Superior temporal gyrus (tissue), 1 donor: ENCODE measurements around the gene AGRN.
A peak's percentile ranks its signal among the peaks of the same experiment; 100 is the strongest.
"Not testable (repeated sequence)": the region's sequence is repeated elsewhere in the genome, so short reads cannot be mapped to it uniquely, and the experiment has no call there.

Source experiments
- DNase-seq: peaks from one replicate; pipeline ENCODE4 v3.0.0-alpha.2; 2016; ENCODE audit errors: extremely low spot score

AGRN gene

DNA sequence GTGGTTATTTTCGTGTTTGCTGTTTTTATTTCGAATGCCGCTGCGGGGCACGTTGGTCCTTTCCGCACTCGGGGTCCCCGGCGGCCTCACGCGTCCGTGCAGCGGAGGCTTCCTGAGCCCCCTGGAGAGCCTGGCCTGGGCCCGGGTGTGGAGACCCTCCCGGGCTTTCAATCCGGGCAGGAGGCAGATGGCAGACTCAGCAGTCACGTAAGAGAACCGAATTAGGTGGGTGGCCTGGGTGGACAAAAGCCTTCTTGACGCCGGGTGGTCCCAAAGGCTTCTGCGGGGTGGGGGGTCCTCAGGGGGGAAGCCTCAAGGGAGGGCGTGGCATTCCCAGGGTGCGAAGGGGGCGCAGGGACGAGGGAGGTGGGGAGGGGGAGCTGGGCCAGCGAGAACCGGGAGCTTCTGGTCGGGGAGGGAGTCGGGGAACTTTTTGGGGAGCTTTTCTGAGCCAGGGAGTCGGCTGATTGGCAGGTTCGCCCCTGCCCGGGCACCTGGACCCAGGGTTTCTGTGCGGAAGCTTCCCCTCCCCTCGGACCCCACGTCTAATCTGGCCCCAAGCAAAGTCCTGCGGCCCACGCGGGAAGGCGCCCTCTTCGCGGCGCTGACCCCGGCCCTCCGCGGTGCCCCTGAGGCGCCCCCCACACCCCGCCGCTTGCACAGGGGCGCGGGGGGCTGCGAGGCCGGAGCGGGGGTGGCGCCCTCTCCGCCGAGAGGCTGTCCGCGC is 18.7 kb upstream of the AGRN start:
- no peak for DNase-seq

DNA sequence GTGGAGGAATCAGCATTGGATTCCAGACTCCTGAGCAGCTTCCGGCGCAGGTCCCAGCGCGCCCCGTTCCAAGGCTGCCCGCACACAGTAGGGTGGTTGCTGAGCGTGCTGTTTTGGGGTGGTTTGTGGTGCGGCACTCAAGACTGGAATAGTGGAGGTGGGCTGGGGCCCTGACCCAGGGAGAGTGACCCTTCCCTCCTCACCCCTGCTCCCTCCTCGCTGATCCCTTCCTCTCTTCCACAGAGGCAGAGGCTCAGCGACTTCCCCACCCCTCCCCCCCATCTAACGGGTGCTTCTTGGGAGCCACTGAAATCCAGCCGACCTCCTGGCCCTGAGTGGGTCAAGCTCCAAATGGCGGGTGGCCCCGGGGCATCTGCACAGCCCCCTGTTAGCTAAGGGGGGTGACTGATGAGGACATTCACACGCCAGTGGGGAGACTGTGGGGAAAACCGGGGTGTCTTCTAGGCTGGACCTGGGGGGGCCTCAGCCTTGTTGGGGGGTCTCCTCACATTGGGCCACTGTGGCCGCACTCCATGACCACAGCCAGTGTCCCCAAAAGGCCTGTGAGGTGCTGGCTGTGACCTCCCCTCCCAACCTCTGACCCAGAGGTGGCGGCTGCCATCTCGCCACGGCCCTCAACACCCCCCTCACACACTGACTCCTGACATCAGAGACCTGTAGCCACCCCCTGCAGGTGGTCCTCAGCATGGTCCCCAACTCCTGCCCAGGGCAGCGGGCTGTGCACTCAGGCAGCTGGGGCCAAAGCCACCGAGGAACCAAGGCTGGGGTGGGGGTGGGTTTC is 16.1 kb upstream of the AGRN start:
- DNase-seq, result no peak

DNA sequence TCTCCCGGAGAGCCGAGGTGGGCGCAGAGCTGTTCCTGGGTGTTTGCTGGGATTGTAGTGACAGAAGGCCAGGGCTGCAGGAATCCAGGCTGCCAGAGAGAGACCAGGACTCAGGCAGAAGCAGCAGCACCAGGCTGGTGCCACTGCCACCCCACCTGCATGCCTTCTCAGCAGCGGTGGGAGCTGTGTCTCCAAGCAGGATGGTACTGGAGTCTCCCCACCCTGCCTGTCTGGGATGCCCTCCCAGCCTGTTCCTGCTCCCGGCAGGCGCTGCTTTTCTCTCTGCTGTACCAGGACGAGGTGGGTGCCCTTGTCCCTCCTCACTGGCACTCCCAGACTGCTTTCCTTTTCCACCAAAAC is 15.5 kb upstream of the AGRN start:
- no peak for DNase-seq

DNA sequence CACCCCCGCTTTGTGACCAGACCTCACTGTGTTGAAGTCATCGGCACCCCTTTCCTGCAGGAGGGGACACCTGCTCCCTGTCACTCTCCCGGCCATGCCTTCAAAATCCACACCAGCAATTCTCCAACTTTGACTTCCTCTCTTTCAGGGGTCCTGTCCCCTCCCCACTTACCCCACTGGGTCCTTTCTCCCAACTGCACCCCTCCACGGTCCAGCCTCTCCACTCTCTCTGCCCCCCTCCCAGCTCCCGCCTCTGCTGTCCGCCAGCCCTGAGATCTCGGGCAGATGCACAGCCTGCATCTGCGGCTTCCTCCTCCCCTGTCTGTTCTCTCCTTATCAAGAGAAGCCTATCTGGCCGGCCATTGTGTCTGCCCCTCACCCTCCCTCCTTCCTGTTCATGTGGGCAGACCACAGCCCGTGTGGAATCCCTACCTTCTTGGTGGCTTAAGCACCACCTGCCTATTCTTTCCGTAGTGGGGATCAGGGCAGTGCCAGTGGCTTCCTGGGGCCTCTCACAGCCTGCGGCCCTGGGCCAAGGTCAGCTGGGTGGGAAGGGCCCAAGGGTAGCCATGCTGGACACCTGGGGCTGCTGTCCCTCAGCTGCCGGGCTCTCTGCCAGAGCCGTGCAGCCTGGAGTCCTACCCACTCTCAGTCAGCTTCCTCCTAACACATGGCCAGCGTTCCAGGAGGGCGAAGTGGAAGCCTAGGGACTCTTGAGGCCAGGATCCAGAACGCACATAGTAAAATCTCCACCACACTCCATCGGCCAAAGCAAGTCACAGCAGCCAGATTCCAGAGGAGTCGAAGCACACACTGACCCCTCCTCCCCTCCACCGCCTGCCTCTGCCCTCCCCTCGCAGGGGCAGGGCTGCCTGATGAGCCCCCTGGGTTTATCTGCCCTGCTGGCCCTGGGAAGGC is 14.9 kb upstream of the AGRN start:
- DNase-seq, result no peak

DNA sequence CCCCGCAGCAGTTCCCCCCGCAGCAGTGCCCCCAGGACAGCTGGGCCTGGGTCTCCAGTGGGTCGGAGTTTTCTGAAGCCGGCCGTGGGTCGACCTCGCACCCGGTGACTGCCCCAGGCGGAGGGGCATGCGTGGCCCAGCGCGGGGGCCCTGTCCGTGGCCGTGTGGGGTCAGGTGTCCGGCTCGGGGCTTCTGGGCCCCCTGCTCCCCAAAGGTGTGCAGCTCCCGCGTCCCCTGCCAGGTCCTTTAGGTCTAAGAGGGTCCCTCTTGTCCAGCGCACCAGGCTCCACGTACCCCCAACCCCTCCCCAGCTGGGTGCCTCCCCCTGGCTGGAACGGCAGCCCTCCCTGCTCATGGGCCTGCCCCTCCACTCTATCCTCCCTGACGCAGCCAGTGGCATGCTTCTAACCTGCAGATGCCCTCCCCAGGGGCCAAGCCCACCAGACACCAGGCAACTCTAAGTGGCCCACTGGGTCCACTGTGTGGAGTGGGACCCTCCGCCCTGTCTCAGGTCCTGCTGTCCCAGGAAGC is 14.1 kb upstream of the AGRN start:
- no peak for DNase-seq

DNA sequence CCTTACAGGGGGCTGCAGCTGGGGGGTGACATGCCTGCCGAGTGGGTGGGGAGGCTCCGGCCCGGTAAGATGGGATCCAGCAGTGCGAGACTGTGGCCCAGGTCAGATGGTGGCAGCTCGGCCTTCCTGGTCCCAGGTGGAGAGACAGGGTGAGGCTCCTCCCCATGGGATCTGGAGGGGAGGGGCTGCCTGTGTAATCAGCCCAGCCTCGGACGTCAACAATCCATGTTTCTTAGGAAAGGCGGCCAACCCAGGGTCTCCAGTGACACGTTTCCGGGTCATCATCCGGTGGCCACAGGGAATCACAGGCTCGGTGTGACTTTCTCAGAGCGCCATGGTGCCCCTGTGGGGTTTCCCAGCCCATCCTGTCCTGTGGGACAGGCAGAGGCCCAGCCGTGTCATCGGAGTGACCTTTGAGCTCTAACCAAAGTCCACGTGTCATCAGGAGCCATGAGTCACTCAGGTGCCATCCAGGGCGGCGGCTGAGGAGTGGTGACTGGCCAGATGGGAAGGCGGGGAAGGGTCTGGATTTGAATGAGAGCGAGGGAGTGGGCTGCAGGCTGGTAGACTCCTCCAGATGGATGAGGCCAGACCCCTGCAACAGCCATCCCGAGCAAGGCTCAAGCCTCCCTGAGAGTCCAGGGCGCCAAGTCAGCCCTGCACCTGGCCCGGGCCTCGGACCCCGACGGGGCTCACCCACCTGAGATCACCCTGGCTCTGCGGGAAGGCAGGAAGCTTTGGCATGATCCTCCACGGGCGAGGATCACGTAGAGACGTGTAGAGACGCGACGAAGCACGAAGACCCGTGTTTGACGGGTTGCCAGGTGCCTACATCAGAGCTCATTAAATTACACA is 13.4 kb upstream of the AGRN start:
- no peak for DNase-seq

DNA sequence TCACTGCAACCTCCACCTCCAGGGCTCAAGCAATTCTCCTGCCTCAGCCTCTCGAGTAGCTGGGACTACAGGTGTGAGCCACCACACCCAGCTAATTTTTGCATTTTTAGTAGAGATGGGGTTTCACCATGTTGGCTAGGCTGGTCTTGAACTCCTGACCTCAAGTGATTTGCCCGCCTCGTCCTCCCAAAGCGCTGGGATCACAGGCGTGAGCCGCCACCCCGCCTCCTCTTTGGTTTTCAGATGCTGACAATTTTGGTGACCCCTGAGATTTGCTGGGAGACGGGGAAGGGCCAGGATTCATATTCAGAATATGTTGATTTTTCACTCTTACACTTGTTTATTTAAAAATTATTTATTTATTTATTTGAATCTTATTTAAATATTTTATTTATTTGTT is 9.8 kb upstream of the AGRN start:
- not testable (repeated sequence) for DNase-seq

DNA sequence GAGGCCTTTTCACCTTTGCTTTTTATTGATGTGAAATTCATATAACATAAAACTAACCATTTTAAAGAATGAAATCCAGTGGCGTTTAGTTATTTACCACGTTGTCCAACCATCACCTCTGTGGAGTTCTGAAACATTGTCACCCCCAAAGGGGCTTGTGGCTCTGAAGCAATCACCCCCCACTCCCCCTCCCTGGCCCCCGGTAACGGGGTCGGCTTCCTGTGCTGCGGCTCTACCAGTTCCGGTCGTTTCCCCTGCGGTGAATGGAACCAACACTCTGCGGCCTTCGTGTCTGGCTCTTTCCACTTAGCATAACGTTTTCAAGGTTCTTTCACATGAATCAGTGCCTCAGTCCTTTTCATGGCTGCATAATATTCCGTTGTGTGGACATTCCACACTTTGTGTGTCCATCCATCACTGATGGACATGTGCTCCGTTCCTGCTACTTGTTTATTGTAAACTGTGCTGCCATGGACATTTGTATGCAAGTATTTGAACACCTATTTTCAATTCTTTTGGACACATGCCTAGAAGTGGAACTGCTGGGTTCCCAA is 8.4 kb upstream of the AGRN start:
- no peak for DNase-seq

DNA sequence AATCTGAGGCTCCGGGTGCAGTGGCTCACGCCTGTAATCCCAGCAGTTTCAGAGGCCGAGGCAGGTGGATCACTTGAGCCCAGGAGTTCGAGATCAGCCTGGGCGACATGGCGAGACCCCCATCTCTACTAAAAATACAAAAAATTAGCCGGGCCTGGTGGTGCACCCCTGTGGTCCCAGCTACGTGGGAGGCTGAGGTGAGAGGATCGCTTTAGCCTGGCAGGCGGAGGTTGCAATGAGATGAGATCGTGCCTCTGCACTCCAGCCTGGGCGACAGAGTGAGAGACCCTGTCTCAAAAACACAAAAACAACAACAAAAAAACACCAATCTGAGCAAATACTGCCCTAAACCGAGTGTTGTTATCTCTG is 7.2 kb upstream of the AGRN start:
- DNase-seq, result not testable (repeated sequence)

DNA sequence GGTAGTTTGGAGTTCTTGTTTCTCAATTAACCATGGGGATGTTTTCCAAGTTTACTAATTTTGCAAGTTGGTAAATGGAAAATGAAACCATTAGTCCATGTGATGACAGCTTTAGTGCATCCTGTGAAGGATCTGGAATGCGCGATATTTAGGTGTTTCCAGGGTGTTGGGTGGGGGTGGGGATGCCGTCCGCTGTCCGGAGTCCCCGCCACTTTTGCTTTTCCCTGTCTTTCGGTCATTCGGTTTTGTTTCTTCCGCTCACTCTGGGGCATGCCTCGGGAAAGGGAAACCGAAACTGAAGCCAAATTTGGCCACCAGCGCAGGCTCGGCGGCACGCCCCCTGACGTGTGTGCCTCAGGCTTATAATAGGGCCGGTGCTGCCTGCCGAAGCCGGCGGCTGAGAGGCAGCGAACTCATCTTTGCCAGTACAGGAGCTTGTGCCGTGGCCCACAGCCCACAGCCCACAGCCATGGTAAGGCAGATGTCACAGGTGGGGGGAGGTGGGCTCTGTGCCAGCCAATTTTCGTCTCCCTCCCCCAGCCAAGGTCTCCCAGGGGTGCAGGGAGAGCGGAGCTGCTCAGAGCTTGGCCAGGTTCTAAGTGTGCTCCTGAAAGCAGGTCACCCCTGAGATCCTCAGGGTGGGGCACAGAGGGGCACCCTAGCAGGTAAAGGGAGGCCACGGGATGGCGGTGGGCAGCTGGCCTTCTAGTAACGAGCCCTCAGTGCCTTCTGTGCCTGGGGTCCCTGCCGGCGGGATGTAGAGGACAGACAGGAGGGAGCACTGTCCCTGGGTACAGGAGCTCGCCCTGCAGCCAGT is 6.6 kb upstream of the AGRN start, which contains the start of gene ISG15:
TSS of gene ISG15 (plus strand) at position 393 of the 817 bp plus-strand sequence. CDS start at position 470, 77 bp downstream.
- peak; percentile 77 for DNase-seq

DNA sequence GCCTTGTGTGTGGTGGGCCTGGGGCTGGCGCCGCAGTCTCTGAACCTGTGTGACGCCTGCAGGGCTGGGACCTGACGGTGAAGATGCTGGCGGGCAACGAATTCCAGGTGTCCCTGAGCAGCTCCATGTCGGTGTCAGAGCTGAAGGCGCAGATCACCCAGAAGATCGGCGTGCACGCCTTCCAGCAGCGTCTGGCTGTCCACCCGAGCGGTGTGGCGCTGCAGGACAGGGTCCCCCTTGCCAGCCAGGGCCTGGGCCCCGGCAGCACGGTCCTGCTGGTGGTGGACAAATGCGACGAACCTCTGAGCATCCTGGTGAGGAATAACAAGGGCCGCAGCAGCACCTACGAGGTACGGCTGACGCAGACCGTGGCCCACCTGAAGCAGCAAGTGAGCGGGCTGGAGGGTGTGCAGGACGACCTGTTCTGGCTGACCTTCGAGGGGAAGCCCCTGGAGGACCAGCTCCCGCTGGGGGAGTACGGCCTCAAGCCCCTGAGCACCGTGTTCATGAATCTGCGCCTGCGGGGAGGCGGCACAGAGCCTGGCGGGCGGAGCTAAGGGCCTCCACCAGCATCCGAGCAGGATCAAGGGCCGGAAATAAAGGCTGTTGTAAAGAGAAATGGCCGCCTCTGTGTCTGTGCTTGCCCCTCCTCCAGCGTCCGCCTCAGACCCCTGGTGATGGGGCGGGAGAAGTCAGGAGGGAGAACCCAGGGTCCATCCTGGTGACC is 5.8 kb upstream of the AGRN start:
- DNase-seq, result no peak

DNA sequence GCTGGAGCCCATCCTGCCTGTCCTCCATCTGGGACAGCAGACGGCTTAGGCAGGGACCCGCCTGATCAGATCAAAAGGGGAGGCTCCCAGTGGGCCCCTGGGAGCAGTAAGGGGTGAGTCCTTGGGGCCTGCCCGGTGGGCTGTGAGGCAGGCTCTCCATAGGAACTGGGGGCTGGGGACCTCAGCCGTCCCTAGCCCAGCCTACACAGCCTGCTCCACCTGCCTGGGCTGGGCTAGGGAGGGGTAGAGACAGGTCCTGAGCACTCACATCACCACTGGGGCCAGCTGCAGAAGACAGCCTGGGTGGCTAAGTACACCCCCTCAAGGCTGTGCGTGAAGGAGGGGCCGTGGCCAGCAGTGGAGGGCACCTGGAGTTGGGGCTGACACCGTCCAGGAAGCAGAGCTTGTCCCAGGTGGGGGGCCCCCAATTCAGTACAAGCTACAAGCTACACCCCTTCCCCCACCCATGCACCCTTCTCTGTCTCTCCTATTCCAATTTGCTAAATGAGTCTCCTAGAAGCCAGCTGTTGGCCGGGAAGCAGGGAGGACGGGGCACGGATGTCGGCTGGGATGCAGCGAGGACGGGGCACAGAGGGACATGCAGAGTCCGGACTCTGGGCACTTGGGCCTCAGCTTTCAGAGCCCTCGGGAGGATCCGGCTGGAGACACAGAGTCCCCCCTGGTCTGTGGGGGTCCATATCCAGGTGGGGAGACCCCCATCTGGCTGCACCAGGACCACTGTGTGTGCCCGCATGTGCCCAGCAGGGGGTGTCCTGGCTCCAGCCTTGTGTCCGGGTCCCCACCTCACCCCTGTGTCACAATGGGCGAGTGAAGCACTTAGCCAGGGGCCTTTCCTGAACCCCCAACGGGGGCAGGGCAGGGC is 4.9 kb upstream of the AGRN start:
- DNase-seq, result no peak

DNA sequence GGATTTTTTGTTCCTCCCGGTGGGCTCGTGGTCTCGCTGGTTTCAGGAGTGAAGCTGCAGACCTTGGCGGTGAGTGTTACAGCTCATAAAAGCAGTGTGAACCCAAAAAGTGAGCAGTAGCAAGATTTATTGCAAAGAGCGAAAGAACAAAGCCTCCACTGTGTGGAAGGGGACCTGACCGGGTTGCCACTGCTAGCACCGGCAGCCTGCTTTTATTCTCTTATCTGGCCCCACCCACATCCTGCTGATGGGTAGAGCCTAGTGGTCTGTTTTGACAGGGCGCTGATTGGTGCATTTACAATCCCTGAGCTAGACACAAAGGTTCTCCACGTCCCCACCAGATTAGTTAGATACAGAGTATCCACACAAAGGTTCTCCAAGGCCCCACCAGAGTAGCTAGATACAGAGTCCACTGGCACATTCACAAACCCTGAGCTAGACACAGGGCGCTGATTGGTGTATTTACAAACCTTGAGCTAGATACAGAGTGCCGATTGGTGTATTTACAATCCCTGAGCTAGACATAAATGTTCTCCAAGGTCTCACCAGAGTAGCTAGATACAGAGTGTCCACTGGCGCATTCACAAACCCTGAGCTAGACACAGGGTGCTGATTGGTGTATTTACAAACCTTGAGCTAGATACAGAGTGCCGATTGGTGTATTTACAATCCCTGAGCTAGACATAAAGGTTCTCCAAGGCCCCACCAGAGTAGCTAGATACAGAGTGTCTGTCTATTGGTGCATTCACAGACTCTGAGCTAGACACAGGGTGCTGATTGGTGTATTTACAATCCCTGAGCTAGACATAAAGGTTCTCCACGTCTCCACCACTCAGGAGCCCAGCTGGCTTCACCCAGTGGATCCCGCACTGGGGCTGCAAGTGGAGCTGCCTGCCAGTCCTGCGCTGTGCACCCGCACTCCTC is 2.3 kb upstream of the AGRN start:
- not testable (repeated sequence) for DNase-seq

DNA sequence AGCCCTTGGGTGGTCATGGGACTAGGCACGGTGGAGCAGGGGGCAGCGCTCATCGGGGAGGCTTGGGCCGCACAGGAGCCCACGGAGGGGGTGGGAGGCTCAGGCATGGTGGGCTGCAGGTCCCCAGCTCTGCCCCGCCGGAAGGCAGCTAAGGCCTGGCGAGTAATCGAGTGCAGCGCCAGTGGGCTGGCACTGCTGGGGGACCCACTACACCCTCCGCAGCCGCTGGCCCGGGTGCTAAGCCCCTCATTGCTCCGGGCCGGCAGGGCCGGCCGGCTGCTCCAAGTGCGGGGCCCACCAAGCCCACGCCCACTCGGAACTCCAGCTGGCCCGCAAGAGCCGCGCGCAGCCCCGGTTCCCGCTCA is 1.6 kb upstream of the AGRN start:
- not testable (repeated sequence) for DNase-seq

DNA sequence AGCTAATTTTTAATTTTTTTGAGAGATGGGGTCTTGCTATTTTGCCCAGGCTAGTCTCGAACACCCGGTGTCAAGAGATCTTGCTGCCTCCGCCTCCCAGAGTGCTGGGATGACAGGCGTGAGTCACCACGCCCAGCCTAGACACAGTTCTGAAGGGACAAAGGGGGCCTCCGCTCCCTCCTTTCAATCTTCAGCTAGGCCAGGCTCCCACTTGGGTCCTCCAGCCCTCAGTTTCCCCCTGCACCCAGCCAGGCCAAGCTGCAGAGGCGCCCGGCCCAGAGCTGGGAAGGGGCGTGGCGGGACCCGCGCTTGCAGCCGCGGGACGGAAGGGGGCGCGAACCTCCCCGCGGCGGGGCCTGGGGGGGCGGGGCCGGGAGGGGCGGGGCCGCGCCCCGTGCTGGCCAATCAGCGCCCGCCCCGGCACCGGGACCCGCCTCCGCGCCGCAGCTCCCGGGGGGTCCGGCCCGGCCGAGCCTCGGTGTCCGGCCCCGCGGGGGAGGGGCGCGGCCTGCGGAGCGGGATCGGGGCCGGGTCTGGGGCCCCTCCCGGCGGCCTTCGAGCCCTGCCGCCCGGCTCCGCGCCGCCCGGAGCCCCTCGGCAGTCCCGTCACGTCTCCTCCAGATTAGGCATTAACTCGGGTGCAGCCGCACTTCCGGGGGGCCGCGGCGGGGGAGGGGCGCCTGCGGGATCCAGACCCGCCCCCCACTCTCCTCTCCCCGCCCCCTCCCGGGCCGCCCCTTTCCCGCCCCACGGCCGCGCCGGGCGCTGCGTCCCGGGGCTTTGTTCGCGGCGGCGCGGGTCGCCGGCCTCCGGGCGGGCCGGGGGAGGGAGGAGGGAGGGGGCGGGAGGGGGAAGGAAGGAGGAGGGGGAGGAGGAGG is 559 bp upstream of the AGRN start:
- DNase-seq, result peak; percentile 72

DNA sequence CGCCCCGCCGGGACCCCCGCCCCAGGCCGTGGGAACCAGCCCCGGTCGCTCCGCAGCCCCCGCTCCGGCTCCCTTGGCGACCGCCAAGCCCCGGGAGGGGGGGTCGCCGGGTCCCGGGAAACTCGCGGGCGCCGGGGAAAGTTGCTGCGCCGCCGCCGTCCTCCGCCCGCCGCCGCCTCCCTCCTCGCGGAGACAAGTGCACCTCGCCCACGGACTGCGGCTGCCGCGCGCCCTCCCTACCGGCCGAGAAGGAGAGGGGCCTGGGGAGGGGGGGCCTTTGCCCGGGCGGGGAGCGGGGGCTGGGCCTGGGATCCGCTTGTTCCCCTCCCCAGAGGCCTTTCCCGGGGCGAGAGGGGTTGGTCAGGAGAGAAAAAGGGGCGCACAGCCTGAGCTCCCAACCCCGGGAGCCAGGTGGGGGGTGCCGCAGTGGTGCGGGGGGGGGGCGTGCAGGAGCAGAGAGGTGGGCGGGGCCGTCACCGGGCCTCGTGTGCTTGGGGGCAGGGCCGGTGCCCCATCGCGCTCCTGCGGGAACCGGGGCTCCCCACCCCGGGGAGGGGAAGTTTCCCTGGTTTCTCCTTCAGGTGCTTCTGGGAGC is 592 bp downstream of the AGRN start:
- no peak for DNase-seq
